NCI-H345 (cell line): ENCODE measurements around the gene PGM5.

Experiments used
- DNase-seq: peaks from one replicate; lab custom pipeline; 2025; lab: John Stamatoyannopoulos, UW

The PGM5 gene

DNA sequence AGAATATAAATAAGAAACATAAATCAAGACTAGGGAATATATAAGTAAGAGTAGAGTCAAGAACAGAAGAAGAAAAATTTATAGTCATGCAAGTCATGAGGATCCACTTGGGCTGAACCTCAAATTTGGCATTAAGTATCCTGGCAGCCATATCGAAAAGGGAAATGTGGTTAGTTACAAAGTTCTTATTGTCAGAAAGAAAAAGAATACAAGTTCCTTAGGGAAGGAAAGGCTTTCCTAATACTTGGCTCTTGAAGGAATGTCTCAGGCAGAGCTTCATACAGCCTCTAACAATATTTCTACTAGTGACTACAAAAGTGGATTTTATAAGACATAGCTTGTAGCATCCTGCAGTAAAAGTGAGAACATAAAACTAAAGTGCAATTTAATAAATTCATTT, 138.8 kb downstream of the PGM5 start:
- DNase-seq: no peak

DNA sequence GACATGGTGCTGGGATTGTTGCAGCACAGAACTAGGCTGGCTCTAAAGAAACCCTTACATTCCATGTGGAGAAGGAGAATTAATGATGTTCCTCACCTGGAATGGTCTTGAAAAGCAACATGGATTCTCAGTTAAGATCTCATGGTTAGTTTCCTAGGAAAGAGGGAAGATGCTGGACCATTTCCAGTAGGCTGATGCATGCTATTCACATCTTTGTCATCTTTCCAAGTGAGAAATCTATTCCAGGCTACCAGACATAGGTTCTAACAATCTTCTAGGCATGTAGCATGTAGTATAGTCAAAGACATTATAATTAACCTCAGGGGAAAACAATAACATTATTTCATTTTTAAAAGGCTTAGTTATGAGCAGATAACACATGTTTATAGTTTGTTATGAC, 139.9 kb downstream of the PGM5 start:
- DNase-seq: no peak

DNA sequence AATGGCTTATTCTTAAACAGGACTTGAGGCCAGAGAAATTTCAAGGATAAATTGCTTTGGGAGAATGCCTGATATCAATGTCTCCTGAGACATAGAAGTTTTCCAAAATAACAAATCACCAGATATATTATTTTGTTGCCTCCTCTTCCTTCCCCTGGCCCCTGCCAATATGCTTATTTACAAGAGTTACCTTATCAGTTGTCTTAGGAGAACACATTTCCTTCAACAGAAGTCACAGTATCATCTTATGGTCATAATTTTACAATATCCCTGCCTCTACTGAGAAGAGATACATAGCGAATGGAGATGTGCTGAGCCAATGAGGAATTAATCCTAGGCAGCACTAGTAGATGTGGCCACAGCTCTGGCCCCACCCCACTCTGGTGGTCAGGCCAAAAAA, 141.2 kb downstream of the PGM5 start:
- no peak for DNase-seq

DNA sequence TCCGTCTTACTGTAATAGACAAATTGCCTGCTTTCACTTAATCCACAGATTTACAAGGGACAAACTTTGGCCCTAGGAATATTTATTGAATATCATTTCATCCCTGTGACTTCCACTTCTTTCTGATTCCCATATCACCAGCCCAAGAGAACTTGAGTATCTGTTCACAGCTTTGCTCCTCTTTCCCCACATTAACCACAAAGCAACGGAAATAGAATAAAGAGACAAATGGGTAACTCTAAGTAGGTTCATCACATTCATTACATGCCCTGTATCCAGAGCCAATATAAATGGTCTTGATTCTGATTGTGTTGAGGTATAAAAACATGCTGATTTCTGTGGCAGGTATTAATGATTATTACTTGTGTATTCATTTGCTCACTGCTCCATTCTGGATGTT, 142.4 kb downstream of the PGM5 start:
- no peak for DNase-seq

DNA sequence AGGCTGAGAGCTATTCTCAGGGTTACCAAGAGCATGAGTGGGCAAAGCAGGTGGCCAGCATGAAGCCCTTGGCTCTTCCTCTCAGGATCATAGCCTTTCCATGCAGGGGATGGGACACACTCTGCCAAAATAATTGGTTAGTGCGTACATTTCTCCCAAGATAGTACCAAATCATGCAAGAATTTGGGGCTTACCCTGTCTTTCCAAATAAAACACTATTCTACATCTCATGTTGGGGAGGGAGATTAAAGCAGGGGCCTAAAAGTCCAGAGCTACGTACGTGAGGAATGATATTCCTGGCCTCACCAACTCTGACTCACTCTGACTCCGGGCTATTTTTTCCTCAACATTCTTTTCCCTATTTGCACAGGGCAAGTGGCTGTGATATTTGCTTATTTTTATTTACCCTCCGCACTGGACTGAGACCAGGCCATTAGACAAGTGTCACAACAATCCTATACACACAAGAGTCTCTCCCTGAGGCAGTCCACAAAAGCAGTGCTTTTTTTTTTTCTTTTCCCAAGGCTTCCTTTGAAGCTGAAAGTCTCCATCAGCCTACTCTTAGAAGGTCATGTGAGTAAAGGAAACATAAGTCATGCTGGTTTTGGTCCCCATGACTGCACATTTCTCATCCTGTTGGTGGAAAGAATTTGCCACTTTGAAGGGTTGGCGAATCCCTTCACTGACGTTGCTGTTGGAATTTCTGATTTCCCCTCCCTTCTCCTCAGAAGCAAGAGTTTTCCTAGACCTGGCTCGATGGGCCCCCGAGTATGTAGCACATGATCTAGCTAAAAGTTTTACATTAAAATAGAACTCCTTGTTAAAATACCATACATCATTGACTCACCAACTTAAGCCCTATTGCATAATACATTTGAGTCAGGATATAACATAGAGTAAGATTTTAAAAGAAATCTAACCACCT, 144.3 kb downstream of the PGM5 start:
- no peak for DNase-seq

DNA sequence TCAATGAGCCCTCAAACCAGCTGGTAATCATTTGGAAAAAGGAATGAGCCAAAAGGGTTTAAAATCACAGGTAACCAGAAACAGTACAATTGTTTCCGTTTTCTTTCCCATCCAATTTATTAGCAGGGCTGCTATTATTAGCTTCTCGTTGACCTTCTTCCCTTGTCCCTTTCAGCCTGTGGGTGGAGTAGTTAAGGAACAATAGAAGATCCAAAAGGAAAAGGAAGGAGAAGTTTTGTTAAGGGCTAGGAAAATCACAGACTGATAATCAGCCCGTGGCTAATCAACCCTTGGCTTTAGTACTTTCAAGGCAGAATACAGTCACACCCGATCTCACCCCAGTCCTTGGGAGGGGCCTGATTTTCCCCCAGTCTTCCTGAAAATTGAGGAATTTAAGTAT, 145.9 kb downstream of the PGM5 start:
- DNase-seq: no peak

DNA sequence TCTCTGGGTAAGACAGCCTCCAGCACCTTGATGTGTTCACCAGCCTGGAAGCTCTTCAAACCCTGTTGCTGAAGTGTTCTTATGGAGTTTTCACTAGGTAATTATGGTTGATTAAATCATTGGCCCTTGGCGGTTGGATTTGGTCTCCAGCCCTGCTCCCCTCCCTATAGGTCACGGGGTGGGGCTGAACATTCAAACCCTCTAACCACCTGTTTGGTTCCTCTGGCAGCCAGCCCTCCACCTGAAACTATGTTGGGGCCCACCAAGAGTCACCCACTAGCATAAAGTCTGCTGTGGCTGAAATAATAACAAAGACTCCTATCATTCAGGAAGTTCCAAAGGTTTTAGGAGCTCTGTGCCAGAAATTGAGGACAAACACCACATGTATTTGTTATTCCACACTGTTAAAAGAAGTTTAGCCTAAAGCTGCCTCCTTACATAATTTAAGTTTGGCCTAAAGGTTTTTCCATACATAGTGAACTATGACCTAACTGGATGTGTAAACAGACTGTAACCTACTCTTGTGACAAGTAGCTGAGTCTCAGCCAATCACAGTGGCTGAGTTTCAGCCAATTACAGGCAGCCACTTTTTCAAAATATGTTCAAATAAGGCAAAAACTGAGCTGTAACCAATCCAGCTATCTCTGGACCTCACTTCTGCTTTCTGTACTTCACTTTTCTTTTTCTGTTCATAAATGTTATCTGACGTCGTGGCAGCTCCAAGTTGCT, 149.4 kb downstream of the PGM5 start:
- no peak for DNase-seq

DNA sequence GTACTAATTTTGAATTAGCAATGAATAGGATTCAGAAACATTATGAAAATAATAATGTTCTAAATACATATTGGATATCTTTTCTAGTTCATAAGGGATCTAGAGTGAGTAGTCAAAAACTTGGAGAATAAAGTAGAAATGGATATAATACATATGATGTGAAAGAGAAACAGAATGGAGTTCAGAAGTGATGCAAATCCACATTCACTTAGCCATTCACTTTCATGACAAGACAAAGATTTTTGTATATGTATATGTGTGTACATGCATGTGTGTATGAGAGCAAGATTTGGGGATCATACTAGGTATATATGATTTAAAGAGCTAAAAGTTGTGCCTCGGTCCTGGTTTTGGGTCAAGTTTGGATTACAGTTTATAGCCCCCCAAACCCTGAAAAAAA, 150.1 kb downstream of the PGM5 start:
- DNase-seq: no peak

DNA sequence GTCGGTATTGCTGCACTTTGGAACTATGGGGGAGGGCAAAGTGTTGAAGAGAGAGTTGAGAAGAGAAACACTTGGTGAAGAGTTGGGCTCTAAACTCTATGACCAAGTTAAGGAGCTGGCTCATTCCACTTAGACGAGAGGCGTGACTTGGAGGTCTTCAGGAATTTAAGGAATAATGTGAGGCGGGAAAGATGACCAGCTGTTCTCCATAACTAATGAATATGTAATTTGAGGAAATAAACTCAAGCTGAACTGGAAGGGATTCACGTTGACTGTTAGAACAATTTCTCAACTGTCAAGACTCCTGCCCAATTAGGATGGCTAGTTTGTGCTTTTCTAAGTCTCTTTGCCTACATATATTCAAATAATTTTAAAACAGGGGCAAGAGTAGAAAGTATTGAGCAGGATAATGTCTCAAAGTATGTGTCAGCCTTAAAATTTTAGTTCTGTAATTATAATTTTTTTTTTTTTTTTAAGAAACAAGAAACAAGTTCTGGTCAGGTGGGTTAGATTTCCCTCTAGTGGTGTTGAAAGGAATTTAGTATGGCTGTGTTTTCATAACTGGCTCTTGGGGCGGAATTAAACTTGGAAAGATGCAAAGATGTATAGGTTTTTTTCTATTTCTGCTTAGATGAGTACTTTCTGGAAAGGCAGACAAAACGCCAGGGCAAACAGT, 150.9 kb downstream of the PGM5 start:
- no peak for DNase-seq

DNA sequence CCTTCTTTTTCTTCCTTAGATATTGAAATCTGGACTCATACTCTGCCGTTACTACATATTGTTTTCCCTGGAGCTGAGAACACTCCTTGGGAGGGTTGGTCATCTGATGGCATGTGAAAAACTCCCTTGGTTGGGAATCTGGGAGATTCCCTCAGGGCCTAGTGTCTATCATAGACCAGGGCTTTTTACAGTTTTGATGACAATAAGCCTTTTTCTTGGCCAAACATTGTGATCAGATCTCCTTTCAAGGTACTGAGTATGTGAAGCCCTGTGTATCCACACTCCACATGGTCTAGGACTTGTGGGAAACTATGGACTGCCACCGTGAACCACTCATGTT, 151.4 kb downstream of the PGM5 start:
- no peak for DNase-seq

DNA sequence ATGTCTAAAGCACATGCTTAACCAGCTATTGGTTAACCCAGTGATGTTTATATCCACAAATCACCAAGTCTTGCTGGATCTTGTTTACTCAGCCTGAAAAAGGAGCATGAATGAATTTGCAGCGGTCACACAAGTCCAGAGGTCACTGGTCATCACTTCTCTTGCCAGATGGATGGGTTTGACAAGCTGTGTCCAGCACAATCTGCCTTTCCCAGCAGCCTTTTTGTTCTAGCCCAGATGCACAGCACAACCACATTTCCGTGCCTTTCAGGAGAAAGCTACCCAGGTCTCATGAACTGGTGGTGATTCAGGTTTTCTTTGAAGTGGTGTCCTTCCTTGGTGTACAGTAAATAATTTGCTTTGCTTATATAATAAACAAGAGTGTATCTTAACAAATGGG, 152.1 kb downstream of the PGM5 start:
- no peak for DNase-seq

DNA sequence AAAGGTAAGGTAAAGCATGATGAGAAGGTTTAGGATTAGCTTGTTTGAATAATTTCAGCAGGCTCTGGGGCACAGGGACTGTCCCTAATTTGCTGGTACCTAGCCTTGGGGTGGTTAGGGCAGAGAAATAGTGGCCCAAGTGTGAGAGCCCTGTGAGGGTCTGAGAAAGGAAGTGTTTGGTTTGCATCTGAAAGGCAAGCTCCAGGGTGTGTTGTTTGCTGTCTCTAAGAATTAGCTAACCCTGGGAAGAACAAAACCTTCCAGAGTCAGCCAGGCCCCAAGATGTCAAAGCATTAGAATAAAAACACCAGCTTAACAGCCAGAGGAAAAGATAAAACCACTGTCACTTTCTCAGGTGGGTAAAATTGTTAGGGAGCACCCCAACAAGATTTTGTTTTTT, 153.3 kb downstream of the PGM5 start:
- DNase-seq: no peak

DNA sequence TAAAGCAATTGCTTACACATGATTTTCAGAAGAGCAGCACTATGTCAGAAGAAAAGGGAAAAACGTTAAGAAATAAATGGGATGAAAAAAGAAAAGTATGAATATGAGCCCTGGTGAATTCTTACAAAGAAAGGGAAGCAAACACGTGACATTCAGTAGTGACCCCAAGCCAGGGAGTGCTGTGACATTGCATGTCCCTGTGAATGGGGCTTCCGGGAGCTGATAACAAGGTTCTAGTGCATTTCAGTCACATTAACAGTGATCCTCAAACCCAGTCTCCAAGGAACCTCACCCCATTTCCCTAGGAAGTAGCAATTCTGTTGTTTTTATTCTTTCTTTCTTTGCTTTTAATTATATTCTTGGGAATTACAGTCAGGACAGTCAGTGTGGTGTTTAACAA, 157.0 kb downstream of the PGM5 start:
- no peak for DNase-seq

DNA sequence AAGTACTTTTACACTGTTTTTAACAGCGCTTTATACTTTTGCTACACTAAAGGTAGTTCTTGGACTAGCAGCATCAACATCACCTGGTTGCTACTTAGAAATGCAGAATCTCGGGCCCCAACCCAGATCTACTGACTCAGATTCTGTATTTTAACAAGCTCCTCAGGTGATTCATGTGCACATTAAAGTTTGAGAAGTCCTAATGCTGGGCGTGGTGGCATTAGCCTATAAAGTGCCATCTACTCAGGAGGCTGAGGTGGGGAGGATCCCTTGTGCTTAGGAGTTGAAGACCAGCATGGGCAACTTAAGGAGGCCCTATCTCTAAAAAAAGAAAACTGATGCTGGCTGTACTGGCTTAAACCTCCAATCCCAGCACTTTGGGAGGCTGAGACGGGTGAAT, 157.6 kb downstream of the PGM5 start:
- no peak for DNase-seq

DNA sequence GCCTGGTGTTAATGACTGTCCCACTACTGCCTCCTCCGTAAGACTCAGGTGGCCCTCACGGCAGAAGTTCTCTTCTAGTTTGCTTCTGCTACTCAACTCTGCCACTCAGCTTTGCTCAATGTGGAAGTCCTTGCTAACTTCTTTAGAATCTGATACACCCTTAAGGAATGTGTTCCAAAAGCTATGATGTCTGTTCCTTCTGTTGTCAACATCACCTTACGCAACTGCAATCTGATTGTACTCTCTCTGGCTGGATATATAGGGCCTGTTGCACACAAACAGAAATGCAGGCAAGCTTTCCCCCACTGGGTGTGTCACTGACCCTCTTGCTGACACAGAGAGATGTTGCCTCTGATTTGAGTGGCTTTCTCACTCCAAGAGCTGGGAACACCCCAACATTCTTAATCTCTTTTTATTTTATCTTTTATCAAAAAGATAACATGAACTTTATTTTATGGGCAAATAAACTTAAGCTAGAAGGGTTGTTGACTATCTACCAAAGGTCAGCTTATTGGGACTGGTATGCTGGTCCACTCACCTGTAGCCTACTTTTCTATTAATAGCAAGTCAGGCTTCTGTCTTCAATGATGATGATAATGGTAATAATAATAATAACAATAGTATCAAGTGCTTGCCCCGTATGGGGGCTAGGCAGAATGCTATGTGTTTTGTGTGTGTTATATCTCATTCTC, 159.1 kb downstream of the PGM5 start:
- DNase-seq: no peak

DNA sequence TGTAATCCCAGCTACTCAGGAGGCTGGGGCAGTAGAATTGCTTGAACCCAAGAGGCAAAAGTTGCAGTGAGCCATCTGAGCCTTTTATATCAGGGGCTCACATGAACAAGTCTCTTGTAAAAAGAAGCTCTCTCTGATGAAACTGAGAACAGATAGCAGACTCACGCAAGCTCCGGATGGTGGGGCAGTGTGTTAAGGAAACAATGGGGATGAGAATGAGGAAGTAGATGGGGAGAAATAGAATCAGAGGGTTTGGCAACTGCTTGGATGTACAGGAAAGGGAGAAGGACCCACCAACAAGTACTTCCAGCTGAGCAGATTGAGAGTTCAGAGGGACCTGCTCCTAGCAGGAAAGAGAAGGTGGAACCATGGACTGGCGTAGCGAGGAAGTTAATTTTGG, 165.7 kb downstream of the PGM5 start:
- DNase-seq: no peak

DNA sequence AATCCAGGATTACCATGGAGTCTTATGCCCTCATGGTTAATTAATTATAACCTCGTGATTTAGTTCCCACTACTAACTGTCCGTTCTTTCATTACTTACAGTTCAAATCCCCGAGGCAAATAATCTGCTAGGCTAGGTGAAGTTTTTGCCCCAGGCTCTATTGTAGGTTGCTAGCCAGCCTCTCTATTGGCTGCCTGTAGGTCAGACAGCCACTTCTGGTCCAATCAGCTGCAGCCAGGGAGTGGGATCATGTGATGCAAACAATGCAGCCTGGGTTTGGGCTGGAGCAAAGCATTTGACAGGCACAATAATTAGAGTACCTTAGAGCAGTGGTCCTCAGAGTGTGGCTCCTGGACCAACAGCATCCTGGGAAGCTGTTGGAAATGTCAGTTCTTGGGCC, 166.5 kb downstream of the PGM5 start:
- DNase-seq: no peak

DNA sequence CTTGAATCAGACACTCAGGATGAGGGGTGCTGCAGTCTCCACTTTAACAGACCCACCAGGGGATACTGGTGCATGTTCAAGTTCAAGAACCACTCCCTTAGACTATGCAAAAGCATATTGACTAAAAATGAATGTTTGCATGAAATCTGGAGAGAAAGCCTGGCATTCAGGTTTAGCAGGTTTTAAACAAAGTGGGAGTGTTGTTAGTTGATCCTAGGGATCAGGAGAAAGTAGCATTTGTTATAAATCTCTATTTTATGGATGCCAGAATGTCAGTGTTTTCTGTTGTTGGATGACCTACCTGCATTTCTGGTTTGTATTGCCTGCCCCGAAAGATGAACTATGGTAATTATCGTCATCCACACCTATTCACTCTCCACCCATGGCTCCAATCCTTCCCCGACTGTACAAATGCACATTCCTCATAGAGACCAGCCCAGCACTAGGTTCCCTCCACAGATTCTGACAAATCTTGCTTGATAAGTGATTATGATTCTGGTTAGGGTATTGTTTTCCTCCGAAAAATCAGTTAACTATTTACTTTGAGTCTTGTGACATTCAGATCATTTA, 167.0 kb downstream of the PGM5 start:
- DNase-seq: no peak

DNA sequence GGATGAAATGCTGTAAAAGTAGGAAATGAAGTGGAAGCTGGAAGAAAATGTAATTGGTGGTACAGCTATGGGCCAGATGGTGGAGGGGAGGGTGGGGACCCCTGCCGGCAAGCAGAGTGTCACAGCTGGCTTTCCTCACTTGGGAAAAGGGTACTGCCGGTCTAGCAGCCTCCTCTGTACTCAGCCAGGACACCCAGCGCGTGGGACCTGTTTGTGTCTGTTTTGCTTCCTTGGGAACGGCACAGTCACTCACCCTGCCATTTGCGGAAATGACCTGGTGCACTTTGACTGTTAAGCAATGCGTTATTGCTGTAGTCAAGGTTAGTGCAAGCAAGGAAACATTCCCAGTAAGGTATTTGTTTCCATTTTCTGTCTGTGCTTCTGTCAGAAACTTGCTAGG, 174.2 kb downstream of the PGM5 start:
- DNase-seq: no peak

DNA sequence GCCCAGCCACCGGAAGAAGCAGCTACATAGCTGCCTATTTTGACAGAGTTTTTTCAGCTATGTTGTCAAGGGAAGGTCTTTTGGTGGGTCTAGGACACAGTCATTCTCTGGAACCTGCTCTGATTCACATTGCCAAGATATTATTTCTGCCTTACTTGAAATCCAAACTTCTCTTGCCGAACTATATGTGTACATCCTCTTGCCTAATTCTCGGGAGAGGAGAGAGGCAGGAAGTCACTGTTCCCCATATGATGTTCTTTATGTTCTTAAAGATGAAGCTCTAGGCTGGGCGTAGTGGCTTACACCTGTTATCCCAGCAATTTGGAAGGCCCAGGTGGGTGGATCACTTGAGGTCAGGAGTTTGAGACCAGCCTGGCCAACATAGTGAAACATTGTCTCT, 175.7 kb downstream of the PGM5 start:
- no peak for DNase-seq

DNA sequence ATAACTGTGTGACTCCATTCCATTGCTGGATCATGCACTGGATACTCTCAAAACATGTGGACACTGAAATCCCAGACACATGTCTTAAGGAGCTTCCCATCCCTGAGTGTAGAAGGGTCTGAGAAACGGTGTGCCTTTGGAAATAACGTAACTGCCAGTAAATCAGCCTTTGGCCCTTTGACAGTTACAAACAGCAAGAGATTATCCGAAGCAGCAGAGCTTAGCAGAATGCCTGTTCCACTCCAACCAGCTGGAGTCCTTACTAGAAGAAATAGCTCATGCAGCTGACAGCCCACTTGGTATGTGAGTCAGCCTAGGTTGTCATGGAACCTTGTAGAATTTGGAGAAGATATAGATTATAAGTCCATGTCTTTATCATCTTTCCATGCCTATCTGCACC, 177.3 kb downstream of the PGM5 start:
- DNase-seq: no peak
